ENCODE data around the gene GTF3C2. TPM values are rescaled to one million over a fixed set of nuclear protein-coding genes. Genes with fewer than 3 reads are reported as not detected.

The GTF3C2 gene
- total and polyA plus RNA-seq, 10 of the 15 experiments (the other 5 are each of a cell fraction or from before 2014, with no cell fraction given) = 45.9 to 105 (median 80.3) TPM

DNA sequence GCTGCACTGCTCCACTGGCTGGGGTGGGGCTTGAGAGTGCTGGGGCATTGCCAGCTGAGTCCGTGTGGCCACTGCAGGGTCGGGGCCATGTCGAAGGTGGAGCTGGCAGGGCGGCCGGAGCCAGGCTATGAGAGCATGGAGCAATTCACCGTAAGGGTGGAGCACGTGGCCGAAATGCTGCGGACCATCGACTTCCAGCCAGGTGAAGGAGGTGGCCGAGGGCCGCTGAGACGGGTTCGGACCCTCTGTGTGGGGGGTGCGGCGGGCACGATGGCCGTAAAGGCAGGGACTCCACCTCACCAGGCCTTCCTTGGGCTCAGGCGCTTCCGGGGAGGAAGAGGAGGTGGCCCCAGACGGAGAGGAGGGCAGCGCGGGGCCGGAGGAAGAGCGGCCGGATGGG, 50.4 kb downstream of the GTF3C2 start:
- Histone ChIP-seq H3K9ac (ENCODE audit: control insufficient read depth, insufficient read depth, low read length) (no peak overlapping the region), H3K4me1 (ENCODE audit: control insufficient read depth, insufficient read depth, low read length) (no peaks in the 10 kb centered on the region), H3K79me2 (ENCODE audit: control insufficient read depth, insufficient read depth, low read length) (no peaks in the 10 kb centered on the region), H3K36me3 (ENCODE audit: control insufficient read depth in 2 of 2, insufficient read depth in 2 of 2, low read length in 1 of 2) (no peaks in the 10 kb centered on the region), H3K4me3 (no peak overlapping the region), H4K20me1 (ENCODE audit: control insufficient read depth, insufficient read depth) (no peaks in the 10 kb centered on the region), H3K27ac (ENCODE audit: control insufficient read depth, insufficient read depth) (no peak overlapping the region), H3K9me3 (replicated peaks; ENCODE audit: control insufficient read depth, insufficient read depth, low read length) (no peaks in the 10 kb centered on the region; the same call in 2 of the 3 replicates), H3K27me3 (replicated peaks in 1 of 2; ENCODE audit: control insufficient read depth in 2 of 2, insufficient read depth in 2 of 2, low read length in 1 of 2) (no peaks in the 10 kb centered on the region; a peak in 1 of 4 replicates), H3K4me2 (ENCODE audit: control insufficient read depth, insufficient read depth) (no peak overlapping the region), H2AFZ (ENCODE audit: control insufficient read depth, low read depth, low read length) (no peak overlapping the region)
- in situ Hi-C loops (cut with MboI) = no loop called here
- FAIRE-seq = no peak
- CTCF ChIA-PET = interaction anchor here (0.6 to 1.4 kb wide), 2 partner anchors 27 to 198 kb away, joined by 3 read pairs; no protein-coding TSS in a partner anchor
- TF ChIP-seq BACH1 (IDR thresholded peaks at IDR 0.05; ENCODE audit: borderline replicate concordance) (no peak), ETV6 (conservative IDR thresholded peaks at IDR 0.05 in 1 of 2, IDR thresholded peaks at IDR 0.05 in 1 of 2; ENCODE audit: borderline replicate concordance in 1 of 2, low read depth in 1 of 2) (no peak), SIX5 (IDR thresholded peaks at IDR 0.05; ENCODE audit: low read depth, low read length, severe bottlenecking) (no peak)
- POLR2A ChIA-PET = no interaction called here
- RAD21 ChIA-PET (ENCODE audit: unreplicated experiment) = no interaction called here
- intact Hi-C loops (cut with micrococcal nuclease; ENCODE audit: unreplicated experiment) = no loop called here
- 77% methylated on average over 17 of the region's 26 CpGs for WGBS (ENCODE audit: insufficient coverage, insufficient replicate concordance, low lambda C conversion rate, missing lambda C conversion rate)
- no TSS peak for BruUV-seq (replicated peaks)
- SMC1A ChIA-PET (ENCODE audit: uncharacterized antibody, unreplicated experiment) = no interaction called here
- no peak for DNase-seq (ENCODE audit: low read depth, low spot score)
- no peak; the same call in 1 of the 3 replicates for ATAC-seq

- FAIRE-seq = no peak
- no peak for ATAC-seq
- RAD21 ChIA-PET (ENCODE audit: unreplicated experiment) = no interaction called here
- Histone ChIP-seq H3K4me2 (ENCODE audit: control insufficient read depth, insufficient read depth) (no peak overlapping the region), H3K9ac (ENCODE audit: control insufficient read depth, insufficient read depth, low read length) (no peak overlapping the region), H3K4me1 (ENCODE audit: control insufficient read depth, insufficient read depth, low read length) (no peaks in the 10 kb centered on the region), H3K9me3 (replicated peaks; ENCODE audit: control insufficient read depth, insufficient read depth, low read length) (no peaks in the 10 kb centered on the region; the same call in 2 of the 3 replicates), H2AFZ (ENCODE audit: control insufficient read depth, low read depth, low read length) (no peak overlapping the region), H3K79me2 (ENCODE audit: control insufficient read depth, insufficient read depth, low read length) (no peaks in the 10 kb centered on the region), H3K27ac (ENCODE audit: control insufficient read depth, insufficient read depth) (no peak overlapping the region), H3K27me3 (replicated peaks in 1 of 2; ENCODE audit: control insufficient read depth in 2 of 2, insufficient read depth in 2 of 2, low read length in 1 of 2) (no peaks in the 10 kb centered on the region; a peak in 1 of 4 replicates), H3K36me3 (ENCODE audit: control insufficient read depth in 2 of 2, insufficient read depth in 2 of 2, low read length in 1 of 2) (no peaks in the 10 kb centered on the region), H4K20me1 (ENCODE audit: control insufficient read depth, insufficient read depth) (no peaks in the 10 kb centered on the region), H3K4me3 (no peak overlapping the region)
- no peak for DNase-seq (ENCODE audit: low read depth, low spot score)
- POLR2A ChIA-PET = no interaction called here
- in situ Hi-C loops (cut with MboI) (no loop called here), intact Hi-C loops (cut with micrococcal nuclease; ENCODE audit: unreplicated experiment) (no loop called here)
- SMC1A ChIA-PET (ENCODE audit: uncharacterized antibody, unreplicated experiment) = no interaction called here
- 85% methylated on average over 16 of the region's 16 CpGs for WGBS (ENCODE audit: insufficient coverage, insufficient replicate concordance, low lambda C conversion rate, missing lambda C conversion rate)
- CTCF ChIA-PET = interaction anchor here (0.6 to 1.4 kb wide), 2 partner anchors 26 to 197 kb away, joined by 3 read pairs; no protein-coding TSS in a partner anchor
- BruUV-seq (replicated peaks) = no TSS peak
- TF ChIP-seq ZNF622 (IDR thresholded peaks at IDR 0.05) = no peak
- TF ChIP-seq NFXL1 (IDR thresholded peaks at IDR 0.05; ENCODE audit: borderline replicate concordance) = no peak
- no peak for TF ChIP-seq MTA3 (IDR thresholded peaks at IDR 0.05; ENCODE audit: borderline replicate concordance, low read length)
- TF ChIP-seq ZBTB33 (IDR thresholded peaks at IDR 0.05) = no peak
- TF ChIP-seq SIX5 (IDR thresholded peaks at IDR 0.05; ENCODE audit: low read depth, low read length, severe bottlenecking) = no peak
- no peak for TF ChIP-seq ELK1 (IDR thresholded peaks at IDR 0.05; ENCODE audit: low read depth, low read length)
- no peak for TF ChIP-seq SP1 (IDR thresholded peaks at IDR 0.05; ENCODE audit: low read depth, low read length)
- no peak for TF ChIP-seq KLF5 (IDR thresholded peaks at IDR 0.05; ENCODE audit: partially characterized antibody)
- TF ChIP-seq CHD1 (IDR thresholded peaks at IDR 0.05; ENCODE audit: low read depth, low read length) = no peak
- TF ChIP-seq ATF2 (IDR thresholded peaks at IDR 0.05; ENCODE audit: low read length) = no peak
- TF ChIP-seq SRF (IDR thresholded peaks at IDR 0.05; ENCODE audit: low read depth in 2 of 2, low read length in 2 of 2) = no peak
These were observed 51.0 kb downstream of the GTF3C2 start for GRCh38 chr2:27305516-27305915.

Data from GM12878 (cell line).